ENCODE results near the gene TMEM125. TPM values are rescaled to one million over a fixed set of nuclear protein-coding genes. Genes with fewer than 3 reads are reported as not detected.

TMEM125 gene
- total RNA-seq, 2 experiments from 2014 or later = not detected

GRCh38 chr1:43288058-43288784, 18.4 kb downstream of the TMEM125 start:
- ChIA-PET CTCF (no interaction called here), POLR2A (no interaction called here)

- POLR2A ChIA-PET = no interaction called here
- CTCF ChIA-PET = no interaction called here
Observed at GRCh38 chr1:43288785-43289706, 19.3 kb downstream of the TMEM125 start.

GRCh38 chr1:43292216-43292615, 22.4 kb downstream of the TMEM125 start:
- CTCF ChIA-PET = interaction anchor here (0.7 kb wide), 1 partner anchor 15 kb away, joined by 3 read pairs; no protein-coding TSS in a partner anchor
- POLR2A ChIA-PET = no interaction called here

GRCh38 chr1:43292679-43293078, 22.9 kb downstream of the TMEM125 start:
- ChIA-PET CTCF (interaction anchor here (0.7 kb wide), 1 partner anchor 15 kb away, joined by 3 read pairs; no protein-coding TSS in a partner anchor), POLR2A (no interaction called here)

GRCh38 chr1:43293176-43293575, 23.4 kb downstream of the TMEM125 start:
- ChIA-PET POLR2A (no interaction called here), CTCF (no interaction called here)

GRCh38 chr1:43293896-43294760, 24.3 kb downstream of the TMEM125 start:
- ChIA-PET CTCF (no interaction called here), POLR2A (no interaction called here)

GRCh38 chr1:43294761-43295160, 25.0 kb downstream of the TMEM125 start:
- POLR2A ChIA-PET = no interaction called here
- CTCF ChIA-PET = no interaction called here

- POLR2A ChIA-PET = no interaction called here
- CTCF ChIA-PET = no interaction called here
Observed at GRCh38 chr1:43296207-43296606, 26.4 kb downstream of the TMEM125 start.

GRCh38 chr1:43298055-43298454, 28.3 kb downstream of the TMEM125 start:
- ChIA-PET POLR2A (no interaction called here), CTCF (no interaction called here)

- POLR2A ChIA-PET = no interaction called here
- CTCF ChIA-PET = no interaction called here
Observed at GRCh38 chr1:43299101-43299500, 29.3 kb downstream of the TMEM125 start.

GRCh38 chr1:43300378-43301094, 30.8 kb downstream of the TMEM125 start, which contains the start of gene TIE1:
TIE1 (plus strand) TSS chr1:43300982; CDS start chr1:43301072, 90 bp downstream.
- CTCF ChIA-PET = no interaction called here
- POLR2A ChIA-PET = no interaction called here

GRCh38 chr1:43302201-43302600, 32.4 kb downstream of the TMEM125 start:
- ChIA-PET POLR2A (no interaction called here), CTCF (no interaction called here)

GRCh38 chr1:43302721-43303470, 33.1 kb downstream of the TMEM125 start:
- POLR2A ChIA-PET = no interaction called here

GRCh38 chr1:43303471-43304313, 33.9 kb downstream of the TMEM125 start:
- CTCF ChIA-PET = no interaction called here
- POLR2A ChIA-PET = no interaction called here

More at GRCh38 chr1:43302721-43303470, 33.1 kb downstream of the TMEM125 start:
- CTCF ChIA-PET = no interaction called here

- CTCF ChIA-PET = no interaction called here
- POLR2A ChIA-PET = no interaction called here
Observed at GRCh38 chr1:43304314-43304681, 34.5 kb downstream of the TMEM125 start.

- POLR2A ChIA-PET = no interaction called here
- CTCF ChIA-PET = no interaction called here
Observed at GRCh38 chr1:43304771-43305300, 35.1 kb downstream of the TMEM125 start.

- POLR2A ChIA-PET = no interaction called here
- CTCF ChIA-PET = no interaction called here
Observed at GRCh38 chr1:43305461-43305860, 35.7 kb downstream of the TMEM125 start.
